H1 (cell line): ENCODE measurements around the gene DPYD. TPM values are rescaled to one million over a fixed set of nuclear protein-coding genes. Genes with fewer than 3 reads are reported as not detected.

Source experiments
- CTCF ChIA-PET: fragments of 300-600 bp; sonication (Branson Sonifier 250); formaldehyde crosslinking; loops from one replicate; lab custom pipeline; 2021; ENCODE audit not compliant: partially characterized antibody; lab: Charles Lee
- POLR2A ChIA-PET: fragments of 300-600 bp; sonication (Branson Sonifier 250); formaldehyde crosslinking; loops from one replicate; lab custom pipeline; 2021; ENCODE audit warnings: inconsistent platforms; ENCODE audit not compliant: partially characterized antibody; lab: Charles Lee
- DNase-seq, 2 experiments: peaks; one replicate each; pipeline versions ENCODE4 v3.0.0 to v3.0.0-alpha.2; 2010 to 2022; ENCODE audit warnings: low spot score in 2 of 2, low read depth in 1 of 2, mixed read lengths in 1 of 2
- FAIRE-seq: peaks from 2 replicates; lab custom pipeline; 2011; peaks lifted over from hg19 to GRCh38; lab: Jason Lieb, UNC
- H2AFZ ChIP-seq: 2 replicates; pipeline ENCODE4 v1.8.1; 2012; ENCODE audit warnings: low read length, inconsistent platforms
- H2AK5ac ChIP-seq: 2 replicates; pipeline ENCODE4 v1.6.1; 2013; ENCODE audit warnings: low read depth, low read length
- H2BK120ac ChIP-seq: replicated peaks from 2 replicates; pipeline ENCODE3; 2013; ENCODE audit warnings: low read depth, low read length, inconsistent platforms
- H2BK12ac ChIP-seq: 2 replicates; pipeline ENCODE4 v1.6.1; 2013; ENCODE audit warnings: low read depth, low read length
- H2BK15ac ChIP-seq: 2 replicates; pipeline ENCODE4 v1.6.1; 2013; ENCODE audit warnings: low read length
- H2BK20ac ChIP-seq: 2 replicates; pipeline ENCODE4 v1.6.1; 2013; ENCODE audit warnings: low read length
- H2BK5ac ChIP-seq: 2 replicates; pipeline ENCODE4 v1.6.1; 2013; ENCODE audit warnings: low read depth, low read length
- H3K14ac ChIP-seq: 2 replicates; pipeline ENCODE4 v1.6.1; 2013; ENCODE audit warnings: inconsistent platforms; ENCODE audit not compliant: insufficient read length
- H3K18ac ChIP-seq: 2 replicates; pipeline ENCODE4 v1.6.1; 2013; ENCODE audit warnings: low read length; ENCODE audit errors: extremely low read depth
- H3K23ac ChIP-seq: 2 replicates; pipeline ENCODE4 v1.6.1; 2013; ENCODE audit warnings: inconsistent platforms; ENCODE audit not compliant: insufficient read length
- H3K23me2 ChIP-seq: 2 replicates; pipeline ENCODE4 v1.6.1; 2013; ENCODE audit warnings: low read depth, low read length
- H3K27ac ChIP-seq: 2 replicates; pipeline ENCODE4 v1.6.1; 2011; ENCODE audit warnings: low read depth, low read length, inconsistent platforms
- H3K27me3 ChIP-seq, 4 experiments: replicated peaks in 1 of 4; 1 replicate in 1 of 4; 2 replicates in 3 of 4; pipeline versions ENCODE4 v1.6.1 to v1.8.1; 2011 to 2013; ENCODE audit warnings: low read length in 3 of 4, mild to moderate bottlenecking in 3 of 4, inconsistent platforms in 2 of 4, mixed read lengths in 2 of 4, moderate library complexity in 1 of 4; ENCODE audit not compliant: control insufficient read depth in 3 of 4, insufficient read depth in 3 of 4; ENCODE audit errors: extremely low read depth in 1 of 4
- H3K36me3 ChIP-seq, 4 experiments: 2 replicates each; pipeline versions ENCODE4 v1.6.1 to v1.8.1; 2011 to 2013; ENCODE audit warnings: mild to moderate bottlenecking in 4 of 4, low read length in 3 of 4, moderate library complexity in 2 of 4, control low read depth in 1 of 4, inconsistent platforms in 1 of 4; ENCODE audit not compliant: insufficient read depth in 4 of 4, control insufficient read depth in 2 of 4
- H3K4ac ChIP-seq: replicated peaks from 2 replicates; pipeline ENCODE3; 2013; ENCODE audit warnings: low read length, low read depth, mixed read lengths, inconsistent platforms; ENCODE audit not compliant: insufficient read length
- H3K4me1 ChIP-seq, 4 experiments: replicated peaks in 1 of 4; 1 replicate in 1 of 4; 2 replicates in 3 of 4; pipeline versions ENCODE4 v1.6.1 to v1.8.1; 2011 to 2013; ENCODE audit warnings: low read length in 3 of 4, inconsistent platforms in 2 of 4, mixed read lengths in 1 of 4; ENCODE audit not compliant: insufficient read depth in 4 of 4, control insufficient read depth in 3 of 4
- H3K4me2 ChIP-seq, 2 experiments: 2 replicates each; pipeline versions ENCODE4 v1.6.1 to v1.8.1; 2011 to 2013; ENCODE audit warnings: low read depth in 2 of 2, low read length in 2 of 2, control low read depth in 1 of 2, inconsistent platforms in 1 of 2, mild to moderate bottlenecking in 1 of 2; ENCODE audit not compliant: insufficient read depth in 1 of 2
- H3K4me3 ChIP-seq, 4 experiments: fragments of 200-600, 300-600 bp in 1 of 4; sonication (generic), shearing (Covaris generic), sonication (Bioruptor Twin) in 1 of 4; 2 replicates each; pipeline versions ENCODE4 v1.5.1 to v1.8.1; 2011 to 2016; ENCODE audit warnings: low read length in 4 of 4, low read depth in 3 of 4, control low read depth in 2 of 4, inconsistent platforms in 2 of 4, mild to moderate bottlenecking in 2 of 4, mixed read lengths in 1 of 4, moderate library complexity in 1 of 4; ENCODE audit not compliant: insufficient read depth in 2 of 4; ENCODE audit errors: extremely low read depth in 1 of 4
- H3K56ac ChIP-seq: replicated peaks from 2 replicates; pipeline ENCODE3; 2013; ENCODE audit warnings: low read depth, mild to moderate bottlenecking, mixed read lengths, low read length, inconsistent platforms; ENCODE audit not compliant: insufficient read length
- H3K79me1 ChIP-seq: 2 replicates; pipeline ENCODE4 v1.6.1; 2013; ENCODE audit warnings: low read depth, low read length, control low read depth
- H3K79me2 ChIP-seq, 2 experiments: 2 replicates each; pipeline versions ENCODE4 v1.6.1 to v1.8.1; 2012 to 2013; ENCODE audit warnings: low read length in 2 of 2, mild to moderate bottlenecking in 2 of 2, inconsistent platforms in 1 of 2; ENCODE audit not compliant: insufficient read depth in 2 of 2, control insufficient read depth in 1 of 2
- H3K9ac ChIP-seq, 4 experiments: replicated peaks in 1 of 4; 1 replicate in 1 of 4; 2 replicates in 3 of 4; pipeline versions ENCODE4 v1.6.1 to v1.8.1; 2011 to 2013; ENCODE audit warnings: low read depth in 3 of 4, low read length in 3 of 4, control low read depth in 2 of 4, mild to moderate bottlenecking in 2 of 4, moderate library complexity in 2 of 4, inconsistent platforms in 1 of 4; ENCODE audit errors: extremely low read depth in 1 of 4
- H3K9me3 ChIP-seq, 2 experiments: 2 replicates each; pipeline versions ENCODE4 v1.6.1 to v1.8.1; 2012 to 2013; ENCODE audit warnings: mild to moderate bottlenecking in 2 of 2, moderate library complexity in 2 of 2, control low read depth in 1 of 2, inconsistent platforms in 1 of 2, low read depth in 1 of 2, low read length in 1 of 2, mixed read lengths in 1 of 2; ENCODE audit not compliant: insufficient read depth in 2 of 2
- H4K20me1 ChIP-seq, 2 experiments: replicated peaks in 1 of 2; 2 replicates each; pipeline versions ENCODE3 to v1.8.1; 2011 to 2013; ENCODE audit warnings: inconsistent platforms in 2 of 2, low read length in 2 of 2, mild to moderate bottlenecking in 1 of 2; ENCODE audit not compliant: insufficient read depth in 2 of 2, control insufficient read depth in 1 of 2
- H4K5ac ChIP-seq: 2 replicates; pipeline ENCODE4 v1.6.1; 2013; ENCODE audit warnings: low read length, low read depth, mixed read lengths, inconsistent platforms; ENCODE audit not compliant: insufficient read length
- H4K8ac ChIP-seq: 2 replicates; pipeline ENCODE4 v1.8.0; 2013; ENCODE audit warnings: mild to moderate bottlenecking, moderate library complexity, low read length, inconsistent platforms; ENCODE audit not compliant: insufficient read depth; ENCODE audit errors: extremely low read depth
- H4K91ac ChIP-seq: replicated peaks from 2 replicates; pipeline ENCODE3; 2013; ENCODE audit warnings: low read length, mixed read lengths, inconsistent platforms; ENCODE audit not compliant: insufficient read length
- ASH2L ChIP-seq: fragments of 200-600, 300-600 bp; sonication (generic); IDR thresholded peaks from one replicate; pipeline ENCODE4 v1.7.1; 2017; ENCODE audit warnings: low read length
- BCL11A ChIP-seq, 2 experiments: IDR thresholded peaks; one replicate each; pipeline ENCODE4 v1.6.1; 2011; ENCODE audit warnings: low read depth in 2 of 2, low read length in 2 of 2, mild to moderate bottlenecking in 2 of 2
- BRCA1 ChIP-seq: IDR thresholded peaks from 2 replicates; pipeline ENCODE4 v1.6.1; 2012; ENCODE audit warnings: low read depth, low read length, improper control_type of control experiment
- GABPA ChIP-seq: IDR thresholded peaks from 2 replicates; pipeline ENCODE4 v1.6.1; 2011; ENCODE audit warnings: mild to moderate bottlenecking, low read length, moderate library complexity, borderline replicate concordance; ENCODE audit not compliant: insufficient read depth
- WGBS, 2 experiments: shearing (Covaris generic) in 1 of 2; methylation state at CpG; one replicate each; pipeline versions ENCODE4 v1.1.6 to v1.1.7; 2013 to 2015; ENCODE audit warnings: low lambda C conversion rate in 2 of 2, mixed read lengths in 2 of 2, inconsistent platforms in 1 of 2, low coverage in 1 of 2, missing lambda C conversion rate in 1 of 2; ENCODE audit not compliant: insufficient replicate concordance in 2 of 2, insufficient coverage in 1 of 2, insufficient read length in 1 of 2; ENCODE audit errors: extremely low coverage in 1 of 2, missing lambda C conversion rate in 1 of 2; 5-methylcytosine and 5-hydroxymethylcytosine counted together
- polyA plus RNA-seq, 7 experiments: library from polyadenylated mRNA; depleted of rRNA in 3 of 7; stranded (reverse) in 5 of 7; unstranded in 2 of 7; fragments of >200 nt in 5 of 7; fragments of 200-250 nt in 2 of 7; gene quantifications; 1 replicate in 5 of 7; 2 replicates in 1 of 7; 4 replicates in 1 of 7; pipeline versions ENCODE4 v1.2.1 to v1.2.3, GENCODE V29; 2011 to 2013; ENCODE audit warnings: missing spikeins in 2 of 7, mixed read lengths in 2 of 7
- total RNA-seq: library from RNA; stranded (reverse); fragmentation: NEBNext Ultra II Directional; extraction: Animal tissue kit (Norgen Biotek cat#: 25700); gene quantifications from 2 replicates; pipeline ENCODE4 v1.2.1, GENCODE V29; 2021
- TF ChIP-seq, protein P1 (sequence below): IDR thresholded peaks from 2 replicates; pipeline ENCODE4 v1.6.1; 2011; ENCODE audit warnings: low read length, improper control_type of control experiment

Gene DPYD
- total and polyA plus RNA-seq, 2 of the 8 experiments (the other 6 are each of a cell fraction or from before 2014, with no cell fraction given): 0.29 to 0.73 TPM

DNA sequence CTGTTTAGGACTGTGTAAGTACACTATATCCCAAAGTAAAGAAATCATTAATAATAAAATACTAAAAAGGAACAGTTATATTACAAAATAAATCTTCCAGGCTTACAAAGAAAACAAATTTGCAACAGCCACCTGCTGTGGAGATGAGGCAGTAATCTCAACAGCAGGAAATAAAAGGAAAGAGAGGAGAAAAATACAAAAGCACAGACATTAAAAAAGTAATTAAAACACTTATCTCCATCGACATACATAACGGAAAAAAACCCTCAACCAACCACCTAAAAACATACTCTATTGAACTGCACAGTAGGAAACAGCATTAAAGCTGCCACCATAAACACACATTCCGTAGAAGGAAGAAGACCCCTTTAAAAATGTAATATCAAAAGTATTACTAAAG, 317.6 kb downstream of the DPYD start:
- TF ChIP-seq BCL11A (IDR thresholded peaks at IDR 0.05; ENCODE audit: low read depth in 2 of 2, low read length in 2 of 2) (no peak), BRCA1 (no peak), ASH2L (no peak), GABPA (no peak)
- TF ChIP-seq, protein P1, sequence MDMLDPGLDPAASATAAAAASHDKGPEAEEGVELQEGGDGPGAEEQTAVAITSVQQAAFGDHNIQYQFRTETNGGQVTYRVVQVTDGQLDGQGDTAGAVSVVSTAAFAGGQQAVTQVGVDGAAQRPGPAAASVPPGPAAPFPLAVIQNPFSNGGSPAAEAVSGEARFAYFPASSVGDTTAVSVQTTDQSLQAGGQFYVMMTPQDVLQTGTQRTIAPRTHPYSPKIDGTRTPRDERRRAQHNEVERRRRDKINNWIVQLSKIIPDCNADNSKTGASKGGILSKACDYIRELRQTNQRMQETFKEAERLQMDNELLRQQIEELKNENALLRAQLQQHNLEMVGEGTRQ: no peak
- Histone ChIP-seq H3K9ac (no peak overlapping the region), H3K4me2 (no peak overlapping the region), H4K91ac (no peak overlapping the region), H4K20me1 (no peaks in the 10 kb centered on the region), H3K79me1 (no peaks in the 10 kb centered on the region), H2BK12ac (no peak overlapping the region), H2BK120ac (no peak overlapping the region), H3K79me2 (no peaks in the 10 kb centered on the region), H3K14ac (no peak overlapping the region), H3K4me3 (no peak overlapping the region), H3K23ac (no peak overlapping the region), H4K5ac (no peak overlapping the region), H2BK5ac (no peak overlapping the region), H3K27ac (no peak overlapping the region), H3K56ac (no peak overlapping the region), H3K27me3 (no peaks in the 10 kb centered on the region), H4K8ac (no peak overlapping the region), H2AK5ac (no peak overlapping the region), H2AFZ (no peak overlapping the region), H3K36me3 (no peaks in the 10 kb centered on the region), H3K9me3 (no peaks in the 10 kb centered on the region), H3K23me2 (no peaks in the 10 kb centered on the region), H3K4ac (no peak overlapping the region), H2BK20ac (no peak overlapping the region), H2BK15ac (no peak overlapping the region), H3K4me1 (no peaks in the 10 kb centered on the region), H3K18ac (no peak overlapping the region)
- DNase-seq (no peak), FAIRE-seq (no peak)
- WGBS, 2 experiments: 89 to 100% methylated on average over 2 to 3 of the region's 3 CpGs
- CTCF ChIA-PET: interaction anchor here (1.1 kb wide), 1 partner anchor 9 kb away, joined by 3 read pairs; no protein-coding TSS in a partner anchor
- POLR2A ChIA-PET: no interaction called here
